Trophoblast cell (in vitro differentiated cells and primary cell): ENCODE measurements around the gene CCNO.

Source experiments
- DNase-seq, 2 donors: peaks; one replicate each; pipeline ENCODE4 v3.0.0-alpha.2; 2016
- H2AFZ ChIP-seq: 2 replicates; pipeline ENCODE4 v1.6.1; 2013; ENCODE audit warnings: low read length, moderate library complexity, mild to moderate bottlenecking; ENCODE audit not compliant: insufficient read depth, poor library complexity
- H2AK5ac ChIP-seq: 2 replicates; pipeline ENCODE4 v1.6.1; 2013; ENCODE audit warnings: mild to moderate bottlenecking, low read length
- H2BK120ac ChIP-seq: 2 replicates; pipeline ENCODE4 v1.6.1; 2013; ENCODE audit warnings: low read length, mild to moderate bottlenecking, moderate library complexity; ENCODE audit not compliant: insufficient read depth, poor library complexity
- H2BK12ac ChIP-seq: 2 replicates; pipeline ENCODE4 v1.6.1; 2013; ENCODE audit warnings: mild to moderate bottlenecking, low read length, moderate library complexity
- H2BK5ac ChIP-seq: 2 replicates; pipeline ENCODE4 v1.6.1; 2013; ENCODE audit warnings: low read length, low read depth, moderate library complexity, mild to moderate bottlenecking; ENCODE audit not compliant: poor library complexity
- H3K14ac ChIP-seq: 2 replicates; pipeline ENCODE4 v1.6.1; 2013; ENCODE audit warnings: mild to moderate bottlenecking, low read length
- H3K18ac ChIP-seq: 2 replicates; pipeline ENCODE4 v1.6.1; 2013; ENCODE audit warnings: mild to moderate bottlenecking, low read length
- H3K23ac ChIP-seq: 2 replicates; pipeline ENCODE4 v1.6.1; 2013; ENCODE audit warnings: low read length
- H3K27ac ChIP-seq: 2 replicates; pipeline ENCODE4 v1.5.1; 2013; ENCODE audit warnings: low read depth, mild to moderate bottlenecking, inconsistent platforms, low read length, moderate library complexity
- H3K27me3 ChIP-seq: 2 replicates; pipeline ENCODE4 v1.6.1; 2013; ENCODE audit warnings: inconsistent platforms, mild to moderate bottlenecking, low read length, moderate library complexity; ENCODE audit not compliant: insufficient read depth
- H3K36me3 ChIP-seq, 2 experiments: 1 replicate in 1 of 2; 2 replicates in 1 of 2; pipeline ENCODE4 v1.6.1; 2013; ENCODE audit warnings: low read length in 2 of 2, mild to moderate bottlenecking in 2 of 2, moderate library complexity in 1 of 2; ENCODE audit not compliant: insufficient read depth in 2 of 2, control insufficient read depth in 1 of 2
- H3K4ac ChIP-seq: 2 replicates; pipeline ENCODE4 v1.6.1; 2013; ENCODE audit warnings: low read depth, mild to moderate bottlenecking, low read length, moderate library complexity
- H3K4me1 ChIP-seq, 2 experiments: 1 replicate in 1 of 2; 2 replicates in 1 of 2; pipeline ENCODE4 v1.6.1; 2013; ENCODE audit warnings: low read length in 2 of 2, mild to moderate bottlenecking in 2 of 2, moderate library complexity in 1 of 2; ENCODE audit not compliant: insufficient read depth in 2 of 2, control insufficient read depth in 1 of 2
- H3K4me2 ChIP-seq: 2 replicates; pipeline ENCODE4 v1.6.1; 2013; ENCODE audit warnings: inconsistent platforms, mild to moderate bottlenecking, low read length, moderate library complexity
- H3K4me3 ChIP-seq: 2 replicates; pipeline ENCODE4 v1.5.1; 2013; ENCODE audit warnings: mild to moderate bottlenecking, low read depth, low read length, inconsistent platforms
- H3K79me1 ChIP-seq: one replicate; pipeline ENCODE4 v1.6.1; 2013; ENCODE audit warnings: low read length
- H3K79me2 ChIP-seq: 2 replicates; pipeline ENCODE4 v1.6.1; 2013; ENCODE audit warnings: low read length, mild to moderate bottlenecking; ENCODE audit not compliant: control insufficient read depth, insufficient read depth, poor library complexity
- H3K9ac ChIP-seq: 2 replicates; pipeline ENCODE4 v1.6.1; 2013; ENCODE audit warnings: mild to moderate bottlenecking, low read length
- H3K9me3 ChIP-seq: 2 replicates; pipeline ENCODE4 v1.6.1; 2013; ENCODE audit warnings: low read depth, mild to moderate bottlenecking, control low read depth, inconsistent platforms, low read length; ENCODE audit not compliant: insufficient read depth
- H4K12ac ChIP-seq: 2 replicates; pipeline ENCODE4 v1.6.1; 2013; ENCODE audit warnings: low read depth, mild to moderate bottlenecking, low read length, moderate library complexity
- H4K8ac ChIP-seq: 2 replicates; pipeline ENCODE4 v1.6.1; 2013; ENCODE audit warnings: low read depth, mild to moderate bottlenecking, low read length, moderate library complexity
- H4K91ac ChIP-seq: one replicate; pipeline ENCODE4 v1.6.1; 2013; ENCODE audit warnings: low read depth, mild to moderate bottlenecking, low read length, moderate library complexity
- WGBS: extraction: QIAGEN DNeasy Blood & Tissue Kit; methylation state at CpG from one replicate; pipeline ENCODE4 v1.1.7; 2013; ENCODE audit warnings: missing lambda C conversion rate; ENCODE audit not compliant: insufficient read length, insufficient coverage; ENCODE audit errors: extremely low coverage; 5-methylcytosine and 5-hydroxymethylcytosine counted together

The CCNO gene

GRCh38 chr5:55254802-55255201, 21.4 kb upstream of the CCNO start:
- Histone ChIP-seq H3K9ac (no peak overlapping the region), H3K27me3 (no peaks in the 10 kb centered on the region), H3K36me3 (peaks cover 9% of the 10 kb centered on the region in 2 experiments), H3K18ac (no peak overlapping the region), H3K4ac (no peak overlapping the region), H2BK120ac (no peak overlapping the region), H4K91ac (no peak overlapping the region), H4K12ac (no peak overlapping the region), H3K79me2 (no peaks in the 10 kb centered on the region), H3K27ac (no peak overlapping the region), H3K4me2 (no peak overlapping the region), H3K4me3 (no peak overlapping the region), H2AFZ (no peak overlapping the region), H3K14ac (no peak overlapping the region), H3K23ac (no peak overlapping the region), H2BK12ac (no peak overlapping the region), H2BK5ac (no peak overlapping the region), H2AK5ac (no peak overlapping the region), H3K9me3 (no peaks in the 10 kb centered on the region), H3K4me1 (no peaks in the 10 kb centered on the region), H4K8ac (no peak overlapping the region), H3K79me1 (no peaks in the 10 kb centered on the region)
- no peak for DNase-seq
- WGBS = no CpG with 5 or more reads among the region's 4 CpGs

- no peak overlapping the region for H2AK5ac ChIP-seq
- no peak overlapping the region for H3K27ac ChIP-seq
- no peak overlapping the region for H3K9ac ChIP-seq
- H3K9me3 ChIP-seq = peaks cover 1% of the 10 kb centered on the region
- no peak overlapping the region for H3K14ac ChIP-seq
- H3K4me2 ChIP-seq = no peak overlapping the region
- H3K23ac ChIP-seq = no peak overlapping the region
- no peaks in the 10 kb centered on the region for H3K36me3 ChIP-seq
- no peaks in the 10 kb centered on the region for H3K79me2 ChIP-seq
- H3K4ac ChIP-seq = no peak overlapping the region
- H2BK120ac ChIP-seq = no peak overlapping the region
- H4K8ac ChIP-seq = no peak overlapping the region
- no CpG with 5 or more reads among the region's 1 CpG for WGBS
- no peaks in the 10 kb centered on the region for H3K27me3 ChIP-seq
- H3K18ac ChIP-seq = no peak overlapping the region
- no peak overlapping the region for H3K4me3 ChIP-seq
- no peak for DNase-seq
- no peak overlapping the region for H2BK5ac ChIP-seq
- H2AFZ ChIP-seq = no peak overlapping the region
- H2BK12ac ChIP-seq = no peak overlapping the region
- H4K12ac ChIP-seq = no peak overlapping the region
- no peaks in the 10 kb centered on the region for H3K4me1 ChIP-seq
- no peaks in the 10 kb centered on the region for H3K79me1 ChIP-seq
- no peak overlapping the region for H4K91ac ChIP-seq
Observed at GRCh38 chr5:55250064-55250463, 16.7 kb upstream of the CCNO start.

DNA sequence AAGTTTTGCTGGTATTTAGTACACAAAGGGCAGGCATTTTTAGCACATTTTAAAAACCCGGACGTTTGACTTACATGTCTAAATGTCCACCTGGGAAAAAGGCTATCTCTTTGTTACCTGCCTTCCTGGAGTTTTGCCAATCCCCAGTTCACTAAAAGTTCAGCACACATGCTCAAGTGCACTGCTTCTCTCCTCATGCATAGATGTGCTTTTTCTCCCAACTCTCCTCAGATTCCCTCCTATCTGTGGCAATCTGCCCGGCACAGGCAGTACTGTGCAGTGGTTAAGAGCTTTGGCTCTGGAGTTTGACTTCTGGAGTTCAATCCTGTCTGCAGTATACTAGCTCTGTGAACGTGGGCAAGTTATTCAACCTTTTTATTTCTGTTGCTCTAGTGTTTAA, 8.3 kb upstream of the CCNO start:
- Histone ChIP-seq H3K4ac (no peak overlapping the region), H2BK12ac (no peak overlapping the region), H3K4me2 (no peak overlapping the region), H3K36me3 (no peaks in the 10 kb centered on the region), H3K4me3 (no peak overlapping the region), H4K91ac (no peak overlapping the region), H3K18ac (no peak overlapping the region), H4K8ac (no peak overlapping the region), H2AFZ (no peak overlapping the region), H2BK5ac (no peak overlapping the region), H3K9me3 (peaks cover 3% of the 10 kb centered on the region), H2AK5ac (no peak overlapping the region), H3K79me1 (no peaks in the 10 kb centered on the region), H2BK120ac (no peak overlapping the region), H3K79me2 (no peaks in the 10 kb centered on the region), H3K9ac (peak overlapping the region; percentile 22), H4K12ac (no peak overlapping the region), H3K14ac (no peak overlapping the region), H3K27me3 (no peaks in the 10 kb centered on the region), H3K23ac (no peak overlapping the region), H3K27ac (no peak overlapping the region), H3K4me1 (no peaks in the 10 kb centered on the region)
- no peak for DNase-seq
- WGBS = no CpG with 5 or more reads among the region's 4 CpGs

DNA sequence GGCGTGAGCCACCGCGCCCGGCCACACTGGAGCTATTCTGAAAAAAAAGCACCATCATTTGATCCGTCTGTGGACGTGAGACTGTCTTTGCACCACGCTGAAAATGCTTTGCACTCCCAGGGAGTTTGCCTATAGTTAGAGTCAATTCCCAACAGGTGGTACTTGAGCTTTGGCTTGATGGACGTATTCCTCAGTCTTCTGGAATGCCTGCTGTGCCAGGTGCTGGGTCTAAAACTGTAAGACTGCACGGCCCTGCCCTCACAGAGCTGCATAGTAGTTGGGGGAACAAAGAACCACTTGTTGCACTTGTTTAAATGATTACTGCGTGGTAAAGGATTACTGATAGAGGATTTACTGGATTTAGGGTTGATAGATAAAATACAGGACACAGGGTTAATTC, 3.4 kb upstream of the CCNO start:
- Histone ChIP-seq H3K79me1 (no peaks in the 10 kb centered on the region), H3K27me3 (peaks cover 26% of the 10 kb centered on the region), H3K14ac (no peak overlapping the region), H3K4me1 (peaks cover 7 to 13% of the 10 kb centered on the region in 2 experiments), H3K4me2 (no peak overlapping the region), H3K18ac (no peak overlapping the region), H4K91ac (no peak overlapping the region), H3K9ac (no peak overlapping the region), H4K8ac (no peak overlapping the region), H2AFZ (no peak overlapping the region), H3K36me3 (no peaks in the 10 kb centered on the region), H3K4ac (no peak overlapping the region), H2BK5ac (no peak overlapping the region), H3K4me3 (no peak overlapping the region), H2BK12ac (no peak overlapping the region), H3K23ac (no peak overlapping the region), H3K79me2 (no peaks in the 10 kb centered on the region), H2AK5ac (no peak overlapping the region), H4K12ac (no peak overlapping the region), H2BK120ac (no peak overlapping the region), H3K27ac (no peak overlapping the region), H3K9me3 (peaks cover 2% of the 10 kb centered on the region)
- no CpG with 5 or more reads among the region's 10 CpGs for WGBS
- no peak for DNase-seq
